Measurements from ENCODE around the gene PPME1. TPM values are rescaled to one million over a fixed set of nuclear protein-coding genes. Genes with fewer than 3 reads are reported as not detected.

The PPME1 gene
- total RNA-seq, 1 donor from 2014 or later: 55.7 TPM

DNA sequence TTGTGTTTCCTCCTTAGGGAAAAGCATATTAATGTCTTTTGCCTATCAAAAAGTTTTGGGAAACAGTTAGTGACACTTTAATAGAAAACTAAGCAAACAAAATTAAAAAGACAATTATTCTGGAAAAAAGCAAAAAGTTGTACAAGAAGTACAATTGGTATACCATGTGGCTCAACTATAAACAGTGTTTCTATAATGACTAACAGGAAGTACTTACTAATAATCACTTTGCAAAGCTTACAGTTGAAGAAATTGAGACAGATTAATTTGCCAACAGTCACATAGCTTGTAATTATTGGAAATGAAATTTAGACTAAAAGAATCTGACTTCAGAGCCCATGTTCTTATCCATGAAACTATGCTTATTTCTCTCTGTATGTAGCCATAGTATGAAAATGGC lies 24.7 kb downstream of the PPME1 start:
- Histone ChIP-seq H3K79me2 (ENCODE audit: low read depth) (peaks cover 15% of the 10 kb centered on the region), H4K20me1 (ENCODE audit: low read depth) (no peaks in the 10 kb centered on the region), H3K9me3 (ENCODE audit: low read depth) (peaks cover 11% of the 10 kb centered on the region), H3K27ac (no peak overlapping the region), H3K36me3 (peaks cover 13% of the 10 kb centered on the region), H3K4me3 (no peak overlapping the region), H2AFZ (replicated peaks) (no peak overlapping the region), H3K9ac (no peak overlapping the region), H3K4me1 (no peaks in the 10 kb centered on the region), H3F3A (ENCODE audit: low read depth) (no peaks in the 10 kb centered on the region), H3K4me2 (no peak overlapping the region), H3K27me3 (no peaks in the 10 kb centered on the region)
- Mint-ChIP-seq H3K27me3 (ENCODE audit: insufficient read depth, low read depth) (no peaks in the 10 kb centered on the region), H3K9me3 (peaks cover 7% of the 10 kb centered on the region), H3K4me1 (no peaks in the 10 kb centered on the region), H3K27ac (no peak overlapping the region), H3K4me3 (no peak overlapping the region), H3K36me3 (peaks cover 16% of the 10 kb centered on the region)
- TF ChIP-seq, protein P1, sequence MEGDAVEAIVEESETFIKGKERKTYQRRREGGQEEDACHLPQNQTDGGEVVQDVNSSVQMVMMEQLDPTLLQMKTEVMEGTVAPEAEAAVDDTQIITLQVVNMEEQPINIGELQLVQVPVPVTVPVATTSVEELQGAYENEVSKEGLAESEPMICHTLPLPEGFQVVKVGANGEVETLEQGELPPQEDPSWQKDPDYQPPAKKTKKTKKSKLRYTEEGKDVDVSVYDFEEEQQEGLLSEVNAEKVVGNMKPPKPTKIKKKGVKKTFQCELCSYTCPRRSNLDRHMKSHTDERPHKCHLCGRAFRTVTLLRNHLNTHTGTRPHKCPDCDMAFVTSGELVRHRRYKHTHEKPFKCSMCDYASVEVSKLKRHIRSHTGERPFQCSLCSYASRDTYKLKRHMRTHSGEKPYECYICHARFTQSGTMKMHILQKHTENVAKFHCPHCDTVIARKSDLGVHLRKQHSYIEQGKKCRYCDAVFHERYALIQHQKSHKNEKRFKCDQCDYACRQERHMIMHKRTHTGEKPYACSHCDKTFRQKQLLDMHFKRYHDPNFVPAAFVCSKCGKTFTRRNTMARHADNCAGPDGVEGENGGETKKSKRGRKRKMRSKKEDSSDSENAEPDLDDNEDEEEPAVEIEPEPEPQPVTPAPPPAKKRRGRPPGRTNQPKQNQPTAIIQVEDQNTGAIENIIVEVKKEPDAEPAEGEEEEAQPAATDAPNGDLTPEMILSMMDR (IDR thresholded peaks at IDR 0.05): no peak
- TF ChIP-seq EZH2phosphoT487 (IDR thresholded peaks at IDR 0.05) (no peak), EZH2 (IDR thresholded peaks at IDR 0.05) (no peak)
- no peak for DNase-seq (ENCODE audit: low spot score)

DNA sequence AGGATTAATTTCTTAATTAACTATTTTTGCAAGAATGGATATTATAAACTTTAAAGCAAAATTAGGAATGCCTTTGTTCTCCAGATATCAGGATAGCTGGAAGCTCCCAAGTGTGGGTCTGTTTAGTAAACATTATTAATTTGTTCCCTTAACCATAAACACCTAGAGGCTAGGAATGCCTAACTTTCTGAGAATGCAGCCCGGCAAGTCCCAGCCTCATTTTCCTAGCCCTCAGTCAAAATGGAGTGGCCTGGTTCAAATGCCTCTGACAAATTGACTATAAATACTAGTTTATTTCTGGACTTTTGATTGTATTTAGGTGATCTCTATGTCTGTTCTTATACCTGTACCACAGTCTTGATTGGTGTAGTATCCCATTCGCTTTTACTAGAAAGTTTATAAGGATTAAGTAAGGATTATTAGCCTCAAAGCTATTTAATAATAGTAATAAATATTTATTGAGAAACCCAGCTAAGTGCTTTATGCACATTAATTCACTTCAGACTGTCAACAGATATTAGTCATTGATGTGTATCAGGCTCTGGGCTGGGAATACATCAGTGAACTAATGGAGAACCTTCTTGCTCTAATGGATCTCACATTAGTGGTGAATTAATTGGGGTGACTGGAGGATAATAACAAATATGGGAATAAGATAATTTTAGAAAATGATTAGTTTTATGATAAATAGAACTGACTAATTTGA lies 25.8 kb downstream of the PPME1 start:
- Mint-ChIP-seq H3K27ac (no peak overlapping the region), H3K4me3 (no peak overlapping the region), H3K36me3 (peaks cover 12% of the 10 kb centered on the region), H3K4me1 (no peaks in the 10 kb centered on the region), H3K27me3 (ENCODE audit: insufficient read depth, low read depth) (no peaks in the 10 kb centered on the region), H3K9me3 (peaks cover 7% of the 10 kb centered on the region)
- Histone ChIP-seq H3K4me3 (no peak overlapping the region), H4K20me1 (ENCODE audit: low read depth) (no peaks in the 10 kb centered on the region), H3K27ac (no peak overlapping the region), H3K9me3 (ENCODE audit: low read depth) (peaks cover 11% of the 10 kb centered on the region), H3F3A (ENCODE audit: low read depth) (no peaks in the 10 kb centered on the region), H3K27me3 (no peaks in the 10 kb centered on the region), H3K4me1 (no peaks in the 10 kb centered on the region), H3K36me3 (peaks cover 13% of the 10 kb centered on the region), H3K4me2 (no peak overlapping the region), H2AFZ (replicated peaks) (no peak overlapping the region), H3K79me2 (ENCODE audit: low read depth) (peaks cover 15% of the 10 kb centered on the region), H3K9ac (no peak overlapping the region)
- TF ChIP-seq EZH2 (IDR thresholded peaks at IDR 0.05): no peak
- DNase-seq (ENCODE audit: low spot score): no peak

DNA sequence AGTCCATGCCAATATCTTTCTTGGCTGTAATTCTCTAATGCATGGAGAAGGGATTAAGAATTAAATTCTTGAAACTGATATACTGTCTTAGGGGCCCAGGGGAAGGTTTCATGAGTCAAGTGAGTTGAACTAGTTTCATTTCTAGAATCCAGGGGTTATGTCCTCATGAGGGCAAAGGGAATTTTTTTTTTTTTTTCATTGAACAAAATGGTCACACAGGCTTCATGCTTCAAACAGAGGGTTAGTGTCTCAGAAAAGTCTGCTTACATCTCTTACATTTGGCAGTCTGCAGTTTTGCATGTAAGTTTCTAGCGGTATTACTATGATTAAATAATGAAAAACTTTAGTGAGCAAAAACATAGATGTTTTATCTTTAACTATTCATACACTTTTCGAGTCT lies 32.9 kb downstream of the PPME1 start:
- Histone ChIP-seq H3K4me1 (no peaks in the 10 kb centered on the region), H3F3A (ENCODE audit: low read depth) (no peaks in the 10 kb centered on the region), H3K27me3 (no peaks in the 10 kb centered on the region), H3K4me2 (no peak overlapping the region), H3K27ac (no peak overlapping the region), H4K20me1 (ENCODE audit: low read depth) (no peaks in the 10 kb centered on the region), H2AFZ (replicated peaks) (no peak overlapping the region), H3K79me2 (ENCODE audit: low read depth) (no peaks in the 10 kb centered on the region), H3K9me3 (ENCODE audit: low read depth) (no peaks in the 10 kb centered on the region), H3K36me3 (peaks cover 11% of the 10 kb centered on the region), H3K9ac (no peak overlapping the region), H3K4me3 (no peak overlapping the region)
- Mint-ChIP-seq H3K27me3 (ENCODE audit: insufficient read depth, low read depth) (no peaks in the 10 kb centered on the region), H3K36me3 (peaks cover 18% of the 10 kb centered on the region), H3K4me3 (no peak overlapping the region), H3K27ac (no peak overlapping the region), H3K4me1 (no peaks in the 10 kb centered on the region), H3K9me3 (no peaks in the 10 kb centered on the region)
- no peak for DNase-seq (ENCODE audit: low spot score)
- TF ChIP-seq EZH2 (IDR thresholded peaks at IDR 0.05): no peak
- TF ChIP-seq, protein P1 (IDR thresholded peaks at IDR 0.05): no peak
- TF ChIP-seq EZH2phosphoT487 (IDR thresholded peaks at IDR 0.05): no peak

DNA sequence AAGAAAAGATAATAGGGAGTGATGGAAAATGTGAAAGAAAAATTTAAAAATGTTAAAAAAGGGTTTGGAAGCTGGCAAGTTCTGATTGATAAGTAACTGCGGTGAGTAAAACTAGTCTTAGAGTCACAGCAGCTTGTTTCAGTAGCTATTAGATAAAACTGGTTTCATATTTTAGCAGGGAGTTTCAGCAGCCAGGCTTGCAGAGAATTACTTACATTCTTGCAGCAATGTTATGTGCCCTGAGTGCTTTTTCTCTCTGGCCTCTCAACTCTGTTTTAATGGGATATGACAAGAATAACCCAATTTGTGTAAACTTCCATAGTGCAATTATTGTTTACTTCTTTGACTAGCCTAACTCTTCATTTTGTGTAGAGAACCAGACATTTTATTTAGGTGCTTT lies 33.6 kb downstream of the PPME1 start:
- TF ChIP-seq, protein P1 (IDR thresholded peaks at IDR 0.05): no peak
- TF ChIP-seq EZH2 (IDR thresholded peaks at IDR 0.05) (no peak), EZH2phosphoT487 (IDR thresholded peaks at IDR 0.05) (no peak)
- Histone ChIP-seq H3F3A (ENCODE audit: low read depth) (no peaks in the 10 kb centered on the region), H3K4me3 (no peak overlapping the region), H3K79me2 (ENCODE audit: low read depth) (no peaks in the 10 kb centered on the region), H3K4me1 (no peaks in the 10 kb centered on the region), H3K4me2 (no peak overlapping the region), H3K36me3 (peaks cover 11% of the 10 kb centered on the region), H3K9ac (no peak overlapping the region), H2AFZ (replicated peaks) (no peak overlapping the region), H4K20me1 (ENCODE audit: low read depth) (no peaks in the 10 kb centered on the region), H3K9me3 (ENCODE audit: low read depth) (no peaks in the 10 kb centered on the region), H3K27ac (no peak overlapping the region), H3K27me3 (no peaks in the 10 kb centered on the region)
- Mint-ChIP-seq H3K27ac (no peak overlapping the region), H3K27me3 (ENCODE audit: insufficient read depth, low read depth) (no peaks in the 10 kb centered on the region), H3K9me3 (no peaks in the 10 kb centered on the region), H3K36me3 (peaks cover 18% of the 10 kb centered on the region), H3K4me1 (no peaks in the 10 kb centered on the region), H3K4me3 (no peak overlapping the region)
- DNase-seq (ENCODE audit: low spot score): no peak

Data from neural progenitor cell (in vitro differentiated cells).